Hematopoietic multipotent progenitor cell treated with erythropoietin and hydrocortisone succinate and interleukin-3 and kit ligand, for 8 days (in vitro differentiated cells): Measurements from ENCODE around the gene PARK7.
"Not testable (repeated sequence)": the region's sequence is repeated elsewhere in the genome, so short reads cannot be mapped to it uniquely, and the experiment has no call there.

ENCODE experiments used
- DNase-seq: peaks from one replicate; pipeline ENCODE4 v3.0.0-alpha.2; 2015

PARK7 gene

DNA sequence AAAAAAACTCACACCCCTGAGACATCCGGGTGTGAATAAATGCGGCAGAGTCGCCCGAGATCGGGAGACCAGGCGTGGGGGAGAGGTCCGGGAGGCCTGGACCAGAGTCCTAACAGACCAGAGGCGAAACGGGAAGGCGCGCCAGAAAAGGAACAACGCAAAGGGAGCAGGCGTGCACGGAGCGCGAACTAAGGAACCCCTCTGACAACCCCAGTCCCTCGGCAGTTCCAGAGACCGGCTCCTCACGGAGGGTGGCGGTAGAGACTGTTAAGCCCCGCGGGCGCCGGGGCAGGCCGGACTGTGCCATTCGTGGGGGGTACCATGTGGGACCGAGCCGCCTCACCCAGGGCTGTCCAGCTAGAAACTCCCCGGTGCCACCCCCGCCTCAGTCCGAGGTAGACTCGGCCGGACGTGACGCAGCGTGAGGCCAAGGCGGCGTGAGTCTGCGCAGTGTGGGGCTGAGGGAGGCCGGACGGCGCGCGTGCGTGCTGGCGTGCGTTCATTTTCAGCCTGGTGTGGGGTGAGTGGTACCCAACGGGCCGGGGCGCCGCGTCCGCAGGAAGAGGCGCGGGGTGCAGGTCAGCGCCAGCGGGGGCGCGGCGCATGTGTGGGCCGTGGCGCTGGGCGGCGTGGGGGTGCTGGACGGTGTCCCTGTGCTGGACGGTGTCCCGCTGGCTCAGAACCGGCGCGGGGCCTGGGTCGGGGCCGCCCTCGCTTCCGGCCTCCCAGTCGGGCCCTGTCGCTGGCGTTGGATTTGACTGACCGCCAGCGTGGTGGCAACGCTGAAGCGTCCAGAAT, at the start of gene PARK7:
TSS of gene PARK7 (plus strand) at position 496 of the 798 bp plus-strand sequence. CDS start 1,075 bp downstream, outside the sequence.
- peak; percentile 99 for DNase-seq

- DNase-seq = no peak
These were observed 49.4 kb upstream of the PARK7 start for GRCh38 chr1:7912145-7912544.

GRCh38 chr1:7912743-7913557, 48.6 kb upstream of the PARK7 start:
- no peak for DNase-seq

DNA sequence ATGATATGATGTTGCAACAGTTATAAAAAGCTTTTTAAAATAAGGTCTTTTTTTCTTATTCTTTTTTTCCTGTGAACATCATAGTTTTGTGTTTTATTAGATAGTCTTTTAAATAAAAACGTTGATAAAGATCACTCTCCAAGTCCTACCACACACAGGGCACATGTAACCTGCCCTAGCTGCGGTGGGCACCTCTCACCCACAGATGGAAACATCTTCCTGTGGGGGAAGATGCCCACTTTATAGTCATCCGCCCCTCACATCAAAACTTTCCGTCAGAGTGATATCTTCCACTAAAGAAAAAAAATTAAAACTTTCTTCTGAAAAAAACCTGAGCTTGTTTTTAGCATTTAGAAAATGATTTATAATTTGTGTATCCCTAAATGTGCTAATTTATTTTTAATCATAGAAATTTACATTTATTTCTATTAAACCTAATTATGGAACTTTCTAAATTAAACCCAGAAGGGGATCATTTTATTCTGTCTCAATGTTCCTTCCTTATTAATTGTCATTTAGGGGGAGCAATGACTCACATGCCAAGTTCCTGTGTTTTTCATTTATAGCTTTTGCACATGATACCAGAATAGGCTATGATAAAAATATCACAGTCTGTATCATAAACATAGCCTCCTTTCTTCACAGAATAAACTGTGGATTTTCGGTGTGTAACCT, 45.5 kb upstream of the PARK7 start:
- no peak for DNase-seq

GRCh38 chr1:7916501-7916830, 45.0 kb upstream of the PARK7 start:
- DNase-seq = no peak

DNA sequence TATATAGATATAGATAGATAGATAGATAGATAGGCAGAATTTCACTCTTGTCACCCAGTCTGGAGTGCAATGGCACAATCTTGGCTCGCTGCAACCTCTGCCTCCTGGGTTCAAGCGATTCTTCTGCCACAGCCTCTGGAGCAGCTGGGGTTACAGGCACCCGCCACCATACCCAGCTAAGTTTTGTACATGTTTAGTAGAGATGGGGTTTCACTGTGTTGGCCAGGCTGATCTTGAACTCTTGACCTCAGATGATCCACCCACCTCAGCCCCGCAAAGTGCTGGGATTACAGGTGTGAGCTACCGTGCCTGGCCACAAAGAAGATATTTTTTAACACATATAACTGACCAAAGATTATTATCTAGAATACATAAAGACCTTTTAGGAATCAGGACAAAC, 43.5 kb upstream of the PARK7 start:
- DNase-seq = not testable (repeated sequence)

DNA sequence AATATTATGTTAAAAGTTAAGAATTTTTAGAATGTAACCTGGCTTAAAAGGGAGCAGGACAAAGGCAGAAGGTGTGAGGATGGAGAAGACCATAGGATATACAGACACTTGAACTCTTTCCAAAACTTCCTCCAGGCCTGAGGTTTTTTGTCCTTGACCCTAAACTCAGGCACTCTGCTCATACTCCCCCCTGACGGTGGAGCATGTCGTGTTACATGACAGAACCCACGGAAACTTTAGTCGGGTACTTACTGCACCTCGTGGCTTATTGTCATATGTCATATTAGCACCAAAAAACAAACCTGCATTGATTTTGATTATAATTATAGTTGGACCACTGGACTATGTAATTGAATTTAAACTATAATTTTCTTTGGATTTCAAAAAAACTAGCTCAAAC, 41.6 kb upstream of the PARK7 start:
- DNase-seq = no peak

DNA sequence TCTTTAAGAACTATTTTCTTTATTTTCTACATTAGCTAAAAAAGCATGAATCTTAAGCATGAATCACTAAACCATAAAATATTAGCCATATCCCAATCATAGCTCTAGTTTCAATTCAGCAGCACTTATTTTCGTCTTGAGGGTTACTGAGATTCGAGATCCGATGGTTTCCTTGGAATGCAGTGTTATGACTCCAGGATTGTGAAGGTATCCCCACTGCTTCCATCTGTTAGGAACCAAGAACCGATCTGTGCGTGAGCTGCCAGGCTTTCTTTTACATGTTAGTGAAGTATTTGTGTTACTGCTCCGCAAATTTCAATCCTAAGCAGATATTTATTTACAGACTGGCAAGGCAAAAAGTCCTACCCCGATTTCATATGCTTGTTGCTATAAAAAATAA, 39.7 kb upstream of the PARK7 start:
- no peak for DNase-seq

DNA sequence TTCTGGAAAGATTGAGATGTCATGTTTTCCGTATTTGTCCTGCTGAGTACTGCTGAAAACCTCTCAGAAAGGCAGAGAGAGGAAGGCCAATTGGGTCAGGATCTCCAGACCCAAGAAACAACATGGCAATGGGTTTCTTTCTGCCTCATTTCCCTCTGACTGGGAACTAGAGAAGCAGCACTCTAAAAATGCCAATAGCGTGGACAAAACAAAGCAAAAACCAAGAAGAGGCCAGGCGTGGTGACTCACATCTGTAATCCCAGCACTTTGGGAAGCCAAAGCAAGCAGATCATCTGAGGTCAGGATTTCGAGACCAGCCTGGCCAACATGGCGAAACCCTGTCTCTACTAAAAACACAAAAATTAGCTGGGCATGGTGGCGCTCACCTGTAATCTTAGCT, 39.2 kb upstream of the PARK7 start:
- DNase-seq = no peak

DNA sequence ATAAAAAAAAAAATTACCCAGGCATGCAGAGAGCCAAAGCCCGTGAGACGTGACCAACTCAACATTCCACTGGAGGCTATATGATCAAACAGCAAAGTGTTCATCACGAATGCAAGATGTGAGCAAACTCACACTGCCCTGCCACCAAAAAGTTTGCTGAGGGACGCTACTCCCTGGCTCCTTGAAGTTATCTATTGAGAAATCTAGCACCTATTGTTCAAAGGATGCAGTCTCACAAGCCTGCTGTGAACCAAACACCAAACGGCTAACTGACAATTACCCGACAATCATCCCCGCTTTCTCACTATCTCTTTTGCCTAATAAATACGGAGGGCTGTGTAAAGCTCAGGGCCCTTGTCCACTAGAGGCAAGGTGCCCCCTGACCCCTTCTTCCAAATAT, 34.5 kb upstream of the PARK7 start:
- DNase-seq = not testable (repeated sequence)

- DNase-seq = no peak
These were observed 33.3 kb upstream of the PARK7 start for GRCh38 chr1:7928247-7928646.

- no peak for DNase-seq
These were observed 31.9 kb upstream of the PARK7 start for GRCh38 chr1:7929637-7930036.

DNA sequence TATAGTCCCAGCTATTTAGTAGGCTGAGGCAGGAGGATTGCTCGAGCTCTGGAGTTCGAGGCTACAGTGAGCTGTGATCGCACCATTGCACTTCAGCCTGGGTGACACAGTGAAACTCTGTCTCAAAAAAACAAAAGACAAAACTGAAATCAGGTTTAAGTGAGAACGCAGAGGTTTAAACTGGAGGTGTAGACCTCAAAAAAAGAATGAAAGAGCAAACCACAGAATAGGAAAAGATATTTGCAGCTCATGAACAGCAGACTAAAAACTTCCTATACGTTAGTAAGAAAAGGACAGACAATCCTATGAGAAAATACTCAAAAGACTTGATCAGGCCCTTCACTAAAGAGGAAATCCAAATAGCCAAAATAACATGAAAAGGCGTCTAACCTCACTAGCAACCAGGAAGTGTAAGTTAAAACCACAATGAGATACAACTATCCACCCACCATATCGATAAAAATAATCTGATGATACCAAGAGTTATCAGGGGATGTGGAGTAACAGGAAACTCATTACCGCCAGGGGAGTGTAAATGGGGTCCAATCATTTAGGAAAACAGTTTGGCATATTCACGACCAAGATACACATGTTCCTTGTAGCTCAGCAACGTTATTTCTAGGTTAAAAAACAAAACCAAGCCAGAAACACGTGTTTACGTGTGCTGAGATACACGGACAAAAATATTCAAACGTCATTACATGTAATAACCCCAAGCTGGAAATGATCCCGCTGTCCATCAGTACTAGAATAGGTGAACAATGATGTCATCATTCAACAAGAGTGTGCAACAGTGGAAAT, 30.7 kb upstream of the PARK7 start:
- DNase-seq = peak; percentile 7

DNA sequence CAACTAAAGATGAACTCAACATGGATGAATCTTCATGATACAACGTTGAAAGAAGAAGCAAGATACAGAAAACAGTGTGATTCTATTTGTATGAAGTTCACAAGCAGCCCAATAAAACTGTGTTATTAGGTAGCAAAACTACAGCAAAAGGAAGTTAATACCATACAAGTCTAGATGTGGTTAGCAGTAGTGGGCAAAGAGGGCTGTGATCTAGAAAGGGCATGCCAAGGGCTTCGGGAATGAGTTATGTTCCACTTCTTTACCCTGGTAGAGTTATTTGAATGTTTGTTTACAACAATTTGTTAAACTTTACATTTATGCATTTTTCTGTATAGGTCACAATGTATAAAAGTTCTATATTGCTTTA, 30.1 kb upstream of the PARK7 start:
- no peak for DNase-seq

DNA sequence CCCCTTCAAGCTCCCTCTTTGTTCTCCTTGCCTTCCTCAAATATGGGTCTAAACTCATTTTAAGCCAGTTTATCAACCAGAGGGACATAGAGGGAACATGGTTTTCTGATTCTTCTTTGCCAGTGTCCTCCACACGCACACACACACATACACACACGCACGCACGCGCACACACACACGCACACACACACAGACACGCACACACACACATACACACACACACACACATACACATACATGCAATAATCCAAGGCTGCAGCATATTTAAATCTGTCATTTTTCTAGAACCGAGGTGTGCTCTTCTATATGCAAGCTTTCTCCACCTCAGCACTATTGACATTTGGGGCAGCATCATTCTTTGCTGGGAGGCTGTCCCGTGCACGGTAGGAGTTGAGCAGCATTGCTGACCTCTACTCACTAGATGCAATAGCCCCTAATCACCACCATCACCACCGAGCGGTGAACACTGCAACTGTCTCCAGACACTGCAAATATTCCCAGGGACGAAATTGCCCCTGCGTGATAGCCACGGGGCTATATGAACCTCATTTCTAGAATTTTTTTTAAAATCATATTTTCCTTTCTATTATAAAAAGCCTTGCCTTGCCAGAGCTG, 28.9 kb upstream of the PARK7 start:
- no peak for DNase-seq

GRCh38 chr1:7938070-7938469, 23.4 kb upstream of the PARK7 start:
- DNase-seq = no peak

GRCh38 chr1:7940034-7940433, 21.5 kb upstream of the PARK7 start:
- no peak for DNase-seq

DNA sequence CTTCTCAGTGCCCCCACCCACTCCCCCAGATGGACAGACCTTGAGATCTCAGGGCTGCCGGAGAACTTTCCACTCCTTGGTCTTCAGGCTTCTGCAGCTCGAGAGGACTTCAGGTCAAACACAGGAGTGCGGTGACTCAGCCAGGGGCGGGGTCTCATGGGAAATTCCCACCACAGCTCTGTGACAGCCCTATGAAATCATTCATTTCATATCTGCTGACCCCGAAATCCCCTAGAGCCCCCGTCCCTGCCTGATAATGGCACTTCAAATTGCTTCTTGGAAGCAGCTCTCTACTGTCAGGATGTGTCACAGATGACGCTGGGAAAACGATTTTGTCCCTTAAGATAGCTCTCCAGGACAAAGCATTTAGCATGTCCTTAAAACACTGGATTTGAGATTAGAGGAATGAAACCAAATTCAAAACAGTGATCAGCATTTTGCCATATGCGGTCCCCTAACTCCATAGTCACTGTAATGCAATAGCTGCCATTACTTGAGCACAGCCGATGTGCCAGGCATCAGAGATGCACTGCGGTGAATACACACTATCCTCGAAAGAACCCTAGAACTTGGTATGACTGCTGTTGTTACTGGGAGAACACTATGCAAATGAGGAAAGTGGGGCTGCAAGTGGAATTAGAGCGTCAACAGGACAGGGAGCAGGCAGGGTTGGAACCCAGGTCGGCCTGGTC, 20.6 kb upstream of the PARK7 start, which contains the start of gene TNFRSF9:
TSS of gene TNFRSF9 (minus strand) at position 95 of the 692 bp plus-strand sequence. CDS start 845 bp downstream, outside the sequence.
- no peak for DNase-seq

DNA sequence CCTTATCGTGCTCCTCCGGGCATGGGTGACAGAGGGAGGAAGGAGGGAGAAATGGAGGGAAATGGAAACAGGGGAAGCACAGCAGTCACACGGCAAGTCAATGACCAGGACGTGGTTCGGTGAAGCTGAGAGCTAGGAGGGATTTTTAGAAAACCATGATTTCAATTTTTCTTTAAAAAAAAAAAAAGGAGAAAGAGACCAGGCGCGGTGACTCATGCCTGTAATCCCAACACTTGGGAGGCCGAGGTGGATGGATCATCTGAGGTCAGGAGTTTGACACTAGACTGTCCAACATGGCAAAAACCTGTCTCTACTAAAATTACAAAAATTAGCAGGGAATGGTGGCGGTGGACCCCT, 20.1 kb upstream of the PARK7 start:
- no peak for DNase-seq

- peak; percentile 39 for DNase-seq
These were observed 19.1 kb upstream of the PARK7 start for GRCh38 chr1:7942214-7942921.

GRCh38 chr1:7943251-7943650, 18.3 kb upstream of the PARK7 start:
- DNase-seq = no peak
